Spleen (tissue), 11 donors: ENCODE results near the gene SAAL1. TPM values are rescaled to one million over a fixed set of nuclear protein-coding genes. Genes with fewer than 3 reads are reported as not detected.

Source experiments
- DNase-seq: peaks from one replicate; pipeline ENCODE4 v3.0.0-alpha.2; 2020
- H3K27ac ChIP-seq, 8 donors: fragments of 200-600 bp; sonication (generic) in 7 of 8; 1 replicate in 4 of 8; 2 replicates in 4 of 8; pipeline versions ENCODE4 v1.5.0 to v1.8.0; 2016 to 2021; ENCODE audit warnings: inconsistent platforms in 4 of 8, mild to moderate bottlenecking in 4 of 8, moderate library complexity in 1 of 8
- H3K27me3 ChIP-seq, 7 donors: fragments of 200-600 bp; sonication (generic) in 6 of 7; replicated peaks in 1 of 7; 1 replicate in 4 of 7; 2 replicates in 3 of 7; pipeline versions ENCODE4 v1.5.0 to v1.8.0; 2016 to 2021; ENCODE audit warnings: inconsistent platforms in 3 of 7, mild to moderate bottlenecking in 1 of 7
- H3K36me3 ChIP-seq, 6 donors: fragments of 200-600 bp; sonication (generic) in 5 of 6; 1 replicate in 4 of 6; 2 replicates in 2 of 6; pipeline versions ENCODE4 v1.5.0 to v1.8.0; 2016 to 2021; ENCODE audit warnings: inconsistent platforms in 2 of 6
- H3K4me1 ChIP-seq, 6 donors: fragments of 200-600 bp; sonication (generic) in 5 of 6; 1 replicate in 3 of 6; 2 replicates in 3 of 6; pipeline versions ENCODE4 v1.5.0 to v1.8.0; 2016 to 2021; ENCODE audit warnings: inconsistent platforms in 3 of 6
- H3K4me3 ChIP-seq, 8 donors: fragments of 200-600 bp; sonication (generic) in 7 of 8; 1 replicate in 4 of 8; 2 replicates in 4 of 8; pipeline versions ENCODE4 v1.5.0 to v1.8.0; 2016 to 2021; ENCODE audit warnings: inconsistent platforms in 4 of 8, mild to moderate bottlenecking in 4 of 8, moderate library complexity in 2 of 8
- H3K9me3 ChIP-seq, 8 donors: fragments of 200-600 bp; sonication (generic) in 7 of 8; 1 replicate in 4 of 8; 2 replicates in 4 of 8; pipeline versions ENCODE4 v1.5.0 to v1.8.0; 2016 to 2021; ENCODE audit warnings: inconsistent platforms in 4 of 8
- CTCF ChIP-seq, 11 experiments: fragments of 200-600 bp in 7 of 11; fragments of 450-650 bp in 4 of 11; sonication (generic) in 4 of 11; IDR thresholded peaks in 8 of 11; conservative IDR thresholded peaks in 3 of 11; 1 replicate in 7 of 11; 2 replicates in 4 of 11; pipeline versions ENCODE4 v1.4.0 to v1.8.0; 2016 to 2021; ENCODE audit warnings: antibody characterized with exemption in 11 of 11, inconsistent platforms in 4 of 11, mild to moderate bottlenecking in 1 of 11
- POLR2A ChIP-seq, 3 donors: fragments of 450-650 bp; IDR thresholded peaks; one replicate each; pipeline ENCODE4 v1.5.1; 2017; ENCODE audit warnings: antibody characterized with exemption in 3 of 3, mild to moderate bottlenecking in 1 of 3
- POLR2AphosphoS5 ChIP-seq, 3 donors: sonication (generic); formaldehyde crosslinking; IDR thresholded peaks; one replicate each; pipeline ENCODE4 v1.5.1; 2017; ENCODE audit warnings: antibody characterized with exemption in 3 of 3
- WGBS, 5 donors: extraction: QIAGEN DNeasy Blood & Tissue Kit in 3 of 5; methylation state at CpG; one replicate each; pipeline versions ENCODE4 v1.1.5 to v1.1.7; 2013 to 2018; 5-methylcytosine and 5-hydroxymethylcytosine counted together
- intact Hi-C: fragments of 100-400 bp; cut with DNase I; formaldehyde crosslinking; loops from one replicate; pipeline ENCODE4 v1.15.0; 2023; ENCODE audit warnings: low total_unique reads
- polyA plus RNA-seq, 3 donors: library from polyadenylated mRNA; stranded (reverse); fragments of 200-250 nt; gene quantifications; one replicate each; pipeline ENCODE4 v1.2.1, GENCODE V29; 2013
- total RNA-seq, 7 donors: library from RNA; depleted of rRNA in 3 of 7; stranded (reverse); fragments of >200 nt in 3 of 7; fragmentation: NEBNext Ultra II Directional in 4 of 7; extraction: Animal tissue kit (Norgen Biotek cat#: 25700) in 4 of 7; gene quantifications; one replicate each; pipeline versions ENCODE4 v1.1.0 to v1.2.1, GENCODE V29; 2016 to 2021
- donor health status: healthy with polysubstance abuse.
- donor health status: DM: no; HTN: no; CAD: no; lungs with moderate emphysema.
- donor health status: DM: no; HTN: no; CAD: no.
- donor health status: Bipolar disorder and iron deficiency.
- donor health status: healthy.
- donor health status: DM: no; HTN: no; CAD: no.
- donor health status: DM: yes; HTN: yes; CAD: no.

The SAAL1 gene
- total and polyA plus RNA-seq, 10 donors, result 12.7 to 26.9 (median 15.2) TPM

- 63 to 84% (median 72%) methylated on average over 5 of the region's 5 CpGs for WGBS, 5 donors
- no peak overlapping the region for H3K27ac ChIP-seq
- no peaks in the 10 kb centered on the region for H3K9me3 ChIP-seq
- DNase-seq, result no peak
- no peaks in the 10 kb centered on the region for H3K36me3 ChIP-seq
- no peak overlapping the region for H3K4me3 ChIP-seq
- intact Hi-C loops, result no loop called here
- TF ChIP-seq CTCF (IDR thresholded peaks at IDR 0.05 in 8 of 11, conservative IDR thresholded peaks at IDR 0.05 in 3 of 11) (no peak), POLR2AphosphoS5 (IDR thresholded peaks at IDR 0.05) (no peak), POLR2A (IDR thresholded peaks at IDR 0.05) (no peak)
- H3K27me3 ChIP-seq, result peaks cover 0 to 19% (median 0%) of the 10 kb centered on the region in 7 donors
- H3K4me1 ChIP-seq, result no peaks in the 10 kb centered on the region
These were observed 38.4 kb upstream of the SAAL1 start for GRCh38 chr11:18144243-18144642.

- no peaks in the 10 kb centered on the region for H3K4me1 ChIP-seq
- no peak overlapping the region for H3K27ac ChIP-seq
- H3K27me3 ChIP-seq, result peaks cover 0 to 10% (median 0%) of the 10 kb centered on the region in 7 donors
- intact Hi-C loops, result no loop called here
- DNase-seq, result no peak
- H3K4me3 ChIP-seq, result no peak overlapping the region
- WGBS, 5 donors, result 89 to 99% (median 96%) methylated on average over 2 of the region's 2 CpGs
- no peaks in the 10 kb centered on the region for H3K9me3 ChIP-seq
- no peaks in the 10 kb centered on the region for H3K36me3 ChIP-seq
- TF ChIP-seq POLR2A (IDR thresholded peaks at IDR 0.05) (no peak), POLR2AphosphoS5 (IDR thresholded peaks at IDR 0.05) (no peak), CTCF (IDR thresholded peaks at IDR 0.05 in 8 of 11, conservative IDR thresholded peaks at IDR 0.05 in 3 of 11) (no peak)
These were observed 34.3 kb upstream of the SAAL1 start for GRCh38 chr11:18140145-18140544.

- WGBS, 5 donors, result 93 to 96% (median 94%) methylated on average over 29 of the region's 29 CpGs
- no peaks in the 10 kb centered on the region for H3K36me3 ChIP-seq
- H3K27ac ChIP-seq, result no peak overlapping the region
- no peaks in the 10 kb centered on the region for H3K4me1 ChIP-seq
- H3K4me3 ChIP-seq, result no peak overlapping the region
- peaks cover 0 to 5% (median 0%) of the 10 kb centered on the region in 7 donors for H3K27me3 ChIP-seq
- no peak for TF ChIP-seq POLR2A (IDR thresholded peaks at IDR 0.05)
- no peak for TF ChIP-seq CTCF (IDR thresholded peaks at IDR 0.05 in 8 of 11, conservative IDR thresholded peaks at IDR 0.05 in 3 of 11)
- TF ChIP-seq POLR2AphosphoS5 (IDR thresholded peaks at IDR 0.05), result no peak
- intact Hi-C loops, result no loop called here
- H3K9me3 ChIP-seq, result no peaks in the 10 kb centered on the region
- DNase-seq, result no peak
These were observed 31.4 kb upstream of the SAAL1 start for GRCh38 chr11:18137186-18137800.

GRCh38 chr11:18135308-18135707, 29.4 kb upstream of the SAAL1 start:
- H3K4me3 ChIP-seq, result no peak overlapping the region
- 45 to 54% (median 48%) methylated on average over 2 of the region's 2 CpGs for WGBS, 5 donors
- no peaks in the 10 kb centered on the region for H3K9me3 ChIP-seq
- no peak overlapping the region for H3K27ac ChIP-seq
- H3K4me1 ChIP-seq, result no peaks in the 10 kb centered on the region
- TF ChIP-seq POLR2A (IDR thresholded peaks at IDR 0.05), result no peak
- TF ChIP-seq POLR2AphosphoS5 (IDR thresholded peaks at IDR 0.05), result no peak
- no peak for TF ChIP-seq CTCF (IDR thresholded peaks at IDR 0.05 in 8 of 11, conservative IDR thresholded peaks at IDR 0.05 in 3 of 11)
- intact Hi-C loops, result no loop called here
- H3K36me3 ChIP-seq, result no peaks in the 10 kb centered on the region
- peaks cover 0 to 5% (median 0%) of the 10 kb centered on the region in 7 donors for H3K27me3 ChIP-seq
- no peak for DNase-seq
